Activated T-helper 1 cell treated with Interleukin-2 at 50 U/mL for 16 hours (primary cell): ENCODE results near the gene HINT3.
"Not testable (repeated sequence)": the region's sequence is repeated elsewhere in the genome, so short reads cannot be mapped to it uniquely, and the experiment has no call there.

ENCODE experiments used
- DNase-seq: peaks from one replicate; pipeline ENCODE4 v3.0.0-alpha.2; 2020; ENCODE audit warnings: low read depth

Gene HINT3

DNA sequence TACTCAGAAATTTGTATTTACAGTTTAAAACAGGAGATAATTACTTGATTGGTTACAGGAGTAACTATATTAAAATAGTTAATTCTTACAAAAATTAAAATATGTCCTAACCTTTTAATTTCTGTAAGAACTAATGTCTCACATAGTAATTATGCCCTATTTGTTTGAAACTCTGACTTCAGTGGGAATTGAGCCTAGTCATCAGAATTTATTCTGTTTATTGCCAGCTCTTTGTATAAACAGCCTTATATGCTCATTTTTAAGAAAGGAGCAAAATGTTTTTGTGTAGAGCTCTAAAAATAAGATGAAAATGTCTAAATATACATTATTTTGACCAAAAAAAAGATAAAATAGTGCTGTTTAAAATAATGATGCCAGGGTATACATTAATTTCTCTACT is 51.2 kb downstream of the HINT3 start:
- no peak for DNase-seq

- DNase-seq: no peak
These were observed 53.5 kb downstream of the HINT3 start for GRCh38 chr6:126010040-126010439.

DNA sequence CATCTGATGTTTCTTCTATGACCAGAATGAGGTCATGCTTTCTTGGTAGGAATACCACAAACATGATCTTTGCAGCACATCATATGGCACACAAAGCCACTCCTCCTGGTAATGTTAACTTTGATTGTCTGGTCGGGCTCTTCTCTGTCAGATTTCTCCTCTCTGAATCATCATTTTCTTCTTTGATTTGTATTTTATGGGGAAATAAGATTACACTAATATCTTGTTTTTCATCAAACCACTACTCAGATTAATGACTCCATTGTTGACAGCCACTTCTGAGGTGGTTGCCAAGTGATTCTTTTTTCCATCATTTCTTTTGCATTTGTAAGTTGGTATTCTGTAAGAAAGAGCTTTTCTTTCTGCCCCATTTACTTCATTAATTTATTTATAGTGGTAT is 59.3 kb downstream of the HINT3 start:
- no peak for DNase-seq

DNA sequence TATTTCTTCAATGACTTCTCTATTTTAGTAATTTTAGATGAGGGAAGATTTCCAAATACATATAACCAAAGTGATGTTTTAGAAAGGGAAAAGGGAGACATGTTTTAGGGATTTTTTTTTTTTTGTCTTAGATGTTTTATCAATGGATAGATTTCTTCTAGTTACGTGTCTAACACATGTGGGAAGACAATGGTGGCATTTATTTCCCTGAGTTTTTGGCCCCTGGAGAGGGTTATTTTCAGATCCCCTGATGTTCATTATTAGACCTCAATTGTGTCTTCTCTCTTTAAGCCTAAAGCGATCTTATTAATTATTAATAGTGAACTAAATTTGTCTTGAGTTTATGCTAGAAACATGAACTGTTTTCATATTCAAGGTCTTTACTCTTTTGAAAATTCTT is 60.0 kb downstream of the HINT3 start:
- DNase-seq: no peak

GRCh38 chr6:126017668-126018067 is 61.1 kb downstream of the HINT3 start:
- no peak for DNase-seq

GRCh38 chr6:126020305-126021050 is 63.9 kb downstream of the HINT3 start:
- no peak for DNase-seq

DNA sequence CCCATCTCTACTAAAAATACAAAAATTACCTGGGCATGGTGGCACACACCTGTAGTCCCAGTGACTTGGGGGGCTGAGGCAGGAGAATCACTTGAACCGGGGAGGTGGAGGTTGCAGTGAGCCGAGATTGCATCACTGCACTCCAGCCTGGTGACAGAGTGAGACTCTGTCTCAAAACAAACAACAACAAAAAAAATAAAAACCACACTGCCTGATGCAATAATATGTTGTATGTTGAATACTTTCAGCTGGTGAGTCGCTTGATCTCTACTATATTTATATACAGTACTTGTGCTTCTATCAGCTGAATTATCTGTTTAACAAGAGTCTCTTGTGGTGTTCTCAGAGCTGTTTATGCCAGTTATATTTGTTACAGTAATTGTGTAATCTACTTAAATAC is 66.9 kb downstream of the HINT3 start:
- not testable (repeated sequence) for DNase-seq

GRCh38 chr6:126026001-126026400 is 69.4 kb downstream of the HINT3 start:
- DNase-seq: no peak

DNA sequence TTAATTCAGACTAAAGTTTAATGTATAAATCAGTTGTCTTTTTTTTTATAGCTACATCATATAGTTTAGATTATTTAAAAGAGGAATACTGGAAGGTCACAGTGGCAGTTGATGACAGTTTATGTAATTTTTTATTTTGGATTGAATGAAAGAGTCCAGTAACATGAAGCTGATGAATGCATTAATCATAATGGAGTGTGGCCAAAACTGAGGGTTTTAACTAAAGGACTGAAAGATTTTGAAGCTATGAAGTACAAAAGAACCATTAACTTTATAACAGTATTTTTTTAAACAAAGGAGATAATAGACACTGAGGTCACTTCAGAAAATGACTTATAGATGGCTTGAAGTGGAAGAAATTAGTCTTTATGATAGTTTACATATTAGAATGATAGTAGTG is 71.0 kb downstream of the HINT3 start:
- DNase-seq: no peak
